K562 (cell line): Measurements from ENCODE around the gene ANXA3. TPM values are rescaled to one million over a fixed set of nuclear protein-coding genes. Genes with fewer than 3 reads are reported as not detected.
A peak's percentile ranks its signal among the peaks of the same experiment; 100 is the strongest.

Experiments
- ATAC-seq: fragments of 200-7000 bp; cut with Tn5 transposase; 3 replicates; pipeline ENCODE4 v1.9.1; 2020; ENCODE audit warnings: moderate library complexity
- BruUV-seq: library from RNA; stranded (reverse); fragments of 400-500 nt; replicated peaks from 2 replicates; lab custom pipeline; 2021; lab: Mats Ljungman, UMichigan
- CTCF ChIA-PET: fragments of 300-600 bp; formaldehyde crosslinking; extraction: SDS; loops from one replicate; lab custom pipeline; 2021; ENCODE audit warnings: low intra/inter-chr PET ratio; lab: Yijun Ruan, JAX
- POLR2A ChIA-PET: fragments of 300-600, 350-650 bp; sonication (Branson Sonifier 250); formaldehyde crosslinking; extraction: SDS; loops from one replicate; lab custom pipeline; 2021; ENCODE audit warnings: antibody characterized with exemption, inconsistent platforms; lab: Yijun Ruan, JAX
- DNase-seq, 4 experiments: peaks; one replicate each; pipeline versions ENCODE4 v3.0.0 to v3.0.0-alpha.2; 2011 to 2018; ENCODE audit warnings: low spot score in 3 of 4, mixed read lengths in 3 of 4; ENCODE audit errors: extremely low read depth in 1 of 4
- FAIRE-seq: peaks from 2 replicates; lab custom pipeline; 2011; peaks lifted over from hg19 to GRCh38; lab: Jason Lieb, UNC
- H2AFZ ChIP-seq: 2 replicates; pipeline ENCODE4 v1.6.0; 2011; ENCODE audit warnings: low read depth, low read length, control low read depth, inconsistent platforms
- H3K27ac ChIP-seq: fragments of 200-600 bp; 3 replicates; pipeline ENCODE4 v1.8.0; 2011; ENCODE audit warnings: low read depth, mild to moderate bottlenecking, control low read depth, inconsistent platforms, low read length, moderate library complexity, mixed read lengths; ENCODE audit errors: extremely low read depth
- H3K27me3 ChIP-seq, 2 experiments: fragments of 300-600 bp in 1 of 2; 2 replicates in 1 of 2; 3 replicates in 1 of 2; pipeline versions ENCODE4 v1.6.0 to v1.8.0; 2011; ENCODE audit warnings: inconsistent platforms in 2 of 2, low read length in 2 of 2, mild to moderate bottlenecking in 1 of 2, mixed read lengths in 1 of 2, moderate library complexity in 1 of 2; ENCODE audit not compliant: control insufficient read depth in 2 of 2, insufficient read depth in 2 of 2
- H3K36me3 ChIP-seq: fragments of 300-600 bp; 3 replicates; pipeline ENCODE4 v1.8.0; 2011; ENCODE audit warnings: mild to moderate bottlenecking, low read length, inconsistent platforms; ENCODE audit not compliant: control insufficient read depth, insufficient read depth
- H3K4me1 ChIP-seq, 2 experiments: fragments of 200-600 bp in 1 of 2; replicated peaks in 1 of 2; 2 replicates in 1 of 2; 3 replicates in 1 of 2; pipeline versions ENCODE4 v1.5.1 to v1.8.0; 2011; ENCODE audit warnings: inconsistent platforms in 2 of 2, low read length in 2 of 2, mild to moderate bottlenecking in 1 of 2, mixed read lengths in 1 of 2, moderate library complexity in 1 of 2; ENCODE audit not compliant: control insufficient read depth in 2 of 2, insufficient read depth in 2 of 2
- H3K4me2 ChIP-seq: 2 replicates; pipeline ENCODE4 v1.6.1; 2011; ENCODE audit warnings: low read length, control low read depth, inconsistent platforms, mixed read lengths; ENCODE audit not compliant: insufficient read depth
- H3K4me3 ChIP-seq: fragments of 200-600 bp; sonication (generic), shearing (Covaris generic); 2 replicates; pipeline ENCODE4 v1.5.1; 2016; ENCODE audit warnings: control low read depth, inconsistent platforms
- H3K79me2 ChIP-seq: fragments of 200-600 bp; 3 replicates; pipeline ENCODE4 v1.8.0; 2011; ENCODE audit warnings: low read length, inconsistent platforms; ENCODE audit not compliant: control insufficient read depth, insufficient read depth
- H3K9ac ChIP-seq, 2 experiments: 2 replicates each; pipeline versions ENCODE4 v1.6.0 to v1.6.1; 2011; ENCODE audit warnings: low read depth in 2 of 2, low read length in 2 of 2, control low read depth in 1 of 2, inconsistent platforms in 1 of 2, mild to moderate bottlenecking in 1 of 2, mixed read lengths in 1 of 2; ENCODE audit not compliant: insufficient read depth in 1 of 2
- H3K9me1 ChIP-seq: one replicate; pipeline ENCODE4 v1.6.0; 2011; ENCODE audit warnings: inconsistent platforms, mild to moderate bottlenecking, low read length, moderate library complexity; ENCODE audit not compliant: control insufficient read depth, insufficient read depth
- H3K9me3 ChIP-seq: replicated peaks from 2 replicates; pipeline ENCODE4 v1.5.1; 2011; ENCODE audit warnings: low read depth, low read length, inconsistent platforms; ENCODE audit not compliant: control insufficient read depth, insufficient read depth
- H4K20me1 ChIP-seq: replicated peaks from 2 replicates; pipeline ENCODE4 v1.6.1; 2011; ENCODE audit warnings: low read length, inconsistent platforms, mixed read lengths; ENCODE audit not compliant: control insufficient read depth, insufficient read depth
- ARHGAP35 ChIP-seq: fragments of 450-650 bp; IDR thresholded peaks from 2 replicates; pipeline ENCODE4 v1.6.1; 2018; ENCODE audit not compliant: partially characterized antibody
- CBFA2T3 ChIP-seq: fragments of 450-650 bp; IDR thresholded peaks from 2 replicates; pipeline ENCODE4 v1.6.1; 2017
- GATAD2A ChIP-seq: fragments of 450-650 bp; IDR thresholded peaks from 2 replicates; pipeline ENCODE4 v1.6.1; 2017
- GTF2E2 ChIP-seq: fragments of 200-800 bp; sonication (Bioruptor generic); IDR thresholded peaks from 2 replicates; pipeline ENCODE4 v1.6.1; 2016; ENCODE audit warnings: missing genetic modification characterization, missing compliant biosample characterization
- HNRNPL ChIP-seq: fragments of 200-400 bp; formaldehyde crosslinking; IDR thresholded peaks from 2 replicates; pipeline ENCODE4 v1.6.1; 2017; ENCODE audit warnings: low read depth, mild to moderate bottlenecking, low read length
- MEF2D ChIP-seq: conservative IDR thresholded peaks from 2 replicates; pipeline ENCODE4 v1.6.1; 2016; ENCODE audit warnings: low read depth, missing genetic modification characterization, missing compliant biosample characterization
- RBM22 ChIP-seq: fragments of 200-400 bp; formaldehyde crosslinking; IDR thresholded peaks from 2 replicates; pipeline ENCODE4 v1.6.1; 2018; ENCODE audit warnings: low read length, low read depth; ENCODE audit not compliant: poor library complexity, severe bottlenecking
- SIX5 ChIP-seq, 2 experiments: IDR thresholded peaks; 2 replicates each; pipeline ENCODE4 v1.6.1; 2011; ENCODE audit warnings: low read length in 2 of 2, borderline replicate concordance in 1 of 2, low read depth in 1 of 2, mild to moderate bottlenecking in 1 of 2, moderate library complexity in 1 of 2; ENCODE audit not compliant: insufficient read depth in 1 of 2
- ZBTB7A ChIP-seq: IDR thresholded peaks from 2 replicates; pipeline ENCODE4 v1.6.1; 2011; ENCODE audit warnings: low read depth, mild to moderate bottlenecking, low read length, moderate library complexity, borderline replicate concordance; ENCODE audit not compliant: control insufficient read depth
- ZNF395 ChIP-seq: fragments of 200-800 bp; sonication (Bioruptor generic); IDR thresholded peaks from 2 replicates; pipeline ENCODE4 v1.6.1; 2017; ENCODE audit warnings: missing genetic modification characterization, missing compliant biosample characterization
- ZNF512 ChIP-seq: IDR thresholded peaks from 2 replicates; pipeline ENCODE4 v1.6.1; 2016; ENCODE audit warnings: missing genetic modification characterization, missing compliant biosample characterization
- ZNF668 ChIP-seq: fragments of 250-450 bp; sonication (Bioruptor Pico); IDR thresholded peaks from 2 replicates; pipeline ENCODE4 v1.8.0; 2022; ENCODE audit warnings: mild to moderate bottlenecking, inconsistent platforms
- WGBS: fragments of 100-300 bp; shearing (Covaris generic); methylation state at CpG from one replicate; pipeline ENCODE4 v1.1.6; 2016; ENCODE audit warnings: low coverage, mixed read lengths; ENCODE audit not compliant: insufficient coverage; ENCODE audit errors: missing lambda C conversion rate; 5-methylcytosine and 5-hydroxymethylcytosine counted together
- in situ Hi-C: fragments of 300-500 bp; cut with MboI; formaldehyde crosslinking; loops from 4 replicates; pipeline ENCODE4 v1.15.0; 2018; ENCODE audit warnings: inconsistent platforms, mixed read lengths
- intact Hi-C: fragments of 100-400 bp; cut with micrococcal nuclease; formaldehyde crosslinking; loops from 2 replicates; pipeline ENCODE4 v1.14.2; 2022
- polyA plus RNA-seq, 8 experiments: library from polyadenylated mRNA; depleted of rRNA in 4 of 8; stranded (reverse) in 5 of 8; unstranded in 3 of 8; fragments of >200 nt; fragmentation: Nextera tagmentation in 2 of 8; fragmentation: Illumina TruSeq in 1 of 8; extraction: Ambion mirVana in 2 of 8; extraction: Trizol in 1 of 8; gene quantifications; 2 replicates each; pipeline versions ENCODE4 v1.2.1 to v1.2.3, GENCODE V29; 2011 to 2014; ENCODE audit warnings: inconsistent platforms in 1 of 8, missing spikeins in 1 of 8
- total RNA-seq, 7 experiments: library from RNA; depleted of rRNA in 6 of 7; stranded (reverse); fragments of >200 nt in 6 of 7; fragmentation: Illumina TruSeq in 2 of 7; extraction: Trizol in 2 of 7; gene quantifications; 2 replicates each; pipeline versions ENCODE4 v1.2.1 to v1.2.3, GENCODE V29; 2011 to 2021; ENCODE audit warnings: low replicate concordance in 1 of 7
- TF ChIP-seq, protein P1 (sequence below): fragments of 450-650 bp; IDR thresholded peaks from 2 replicates; pipeline ENCODE4 v1.6.1; 2014; ENCODE audit warnings: low read depth, mild to moderate bottlenecking, moderate library complexity, borderline replicate concordance

Gene ANXA3
- total and polyA plus RNA-seq, 9 of the 15 experiments (the other 6 are each of a cell fraction or from before 2014, with no cell fraction given): 6.3 to 15.5 (median 9.8) TPM

GRCh38 chr4:78616046-78616498 lies 64.5 kb downstream of the ANXA3 start (continued):
- TF ChIP-seq SIX5 (IDR thresholded peaks at IDR 0.05; ENCODE audit: borderline replicate concordance in 1 of 2, insufficient read depth in 1 of 2, low read depth in 1 of 2, low read length in 2 of 2) (no peak), GATAD2A (peak; percentile 78; the same call in 1 of the 2 replicates), ZNF395 (CRISPR knock-in tag) (peak; percentile 88; the same call in 1 of the 2 replicates)
- TF ChIP-seq, all 486 proteins: peak for 72

- H3K9me3 ChIP-seq: no peaks in the 10 kb centered on the region
- POLR2A ChIA-PET: no interaction called here
- BruUV-seq: no TSS peak
- WGBS: 6% methylated on average over 1 of the region's 1 CpG
- H3K27me3 ChIP-seq: no peaks in the 10 kb centered on the region
- CTCF ChIA-PET: no interaction called here
- peaks cover 23 to 74% of the 10 kb centered on the region in 2 experiments for H3K4me1 ChIP-seq
- no peak overlapping the region for H3K4me2 ChIP-seq
- no peaks in the 10 kb centered on the region for H3K36me3 ChIP-seq
- no peak for ATAC-seq
- no peaks in the 10 kb centered on the region for H3K9me1 ChIP-seq
- H3K9ac ChIP-seq: no peak overlapping the region
- H4K20me1 ChIP-seq: no peaks in the 10 kb centered on the region
- no peak overlapping the region for H3K27ac ChIP-seq
- H3K4me3 ChIP-seq: no peak overlapping the region
- no peaks in the 10 kb centered on the region for H3K79me2 ChIP-seq
- no peak for DNase-seq
- TF ChIP-seq, protein P1, sequence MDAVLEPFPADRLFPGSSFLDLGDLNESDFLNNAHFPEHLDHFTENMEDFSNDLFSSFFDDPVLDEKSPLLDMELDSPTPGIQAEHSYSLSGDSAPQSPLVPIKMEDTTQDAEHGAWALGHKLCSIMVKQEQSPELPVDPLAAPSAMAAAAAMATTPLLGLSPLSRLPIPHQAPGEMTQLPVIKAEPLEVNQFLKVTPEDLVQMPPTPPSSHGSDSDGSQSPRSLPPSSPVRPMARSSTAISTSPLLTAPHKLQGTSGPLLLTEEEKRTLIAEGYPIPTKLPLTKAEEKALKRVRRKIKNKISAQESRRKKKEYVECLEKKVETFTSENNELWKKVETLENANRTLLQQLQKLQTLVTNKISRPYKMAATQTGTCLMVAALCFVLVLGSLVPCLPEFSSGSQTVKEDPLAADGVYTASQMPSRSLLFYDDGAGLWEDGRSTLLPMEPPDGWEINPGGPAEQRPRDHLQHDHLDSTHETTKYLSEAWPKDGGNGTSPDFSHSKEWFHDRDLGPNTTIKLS: no peak
- TF ChIP-seq ARHGAP35 (no peak), ZBTB7A (no peak), CBFA2T3 (no peak), ZNF668 (no peak), HNRNPL (no peak), MEF2D (tag) (no peak), RBM22 (no peak), GTF2E2 (tag) (no peak), ZNF512 (tag) (no peak)
- H2AFZ ChIP-seq: no peak overlapping the region
- in situ Hi-C loops: no loop called here
- FAIRE-seq: no peak
- intact Hi-C loops: no loop called here
Measured at GRCh38 chr4:78618436-78618835, 66.9 kb downstream of the ANXA3 start.
